Nephron (organoid): ENCODE results near the gene KIAA1217.
A peak's percentile ranks its signal among the peaks of the same experiment; 100 is the strongest.
"Not testable (repeated sequence)": the region's sequence is repeated elsewhere in the genome, so short reads cannot be mapped to it uniquely, and the experiment has no call there.

ENCODE experiments used
- H3K27ac Mint-ChIP-seq, 3 experiments: 2 replicates each; pipeline ENCODE4 v1.8.0; 2020; ENCODE audit warnings: mixed read lengths in 3 of 3, mild to moderate bottlenecking in 2 of 3, moderate library complexity in 1 of 3
- H3K27me3 Mint-ChIP-seq: 2 replicates; pipeline ENCODE4 v1.8.0; 2021; ENCODE audit warnings: low read depth, mild to moderate bottlenecking, moderate library complexity, mixed read lengths
- H3K36me3 Mint-ChIP-seq: 2 replicates; pipeline ENCODE4 v1.8.0; 2020; ENCODE audit warnings: low read depth, mixed read lengths
- H3K4me1 Mint-ChIP-seq: 2 replicates; pipeline ENCODE4 v1.8.0; 2020; ENCODE audit warnings: mixed read lengths
- H3K4me3 Mint-ChIP-seq, 3 experiments: 2 replicates each; pipeline ENCODE4 v1.8.0; 2020; ENCODE audit warnings: mild to moderate bottlenecking in 3 of 3, mixed read lengths in 3 of 3, moderate library complexity in 2 of 3
- H3K9me3 Mint-ChIP-seq: 2 replicates; pipeline ENCODE4 v1.8.0; 2020; ENCODE audit warnings: mixed read lengths
- TF ChIP-seq, protein P1 (sequence below), 3 experiments: fragments of 200-600 bp; sonication (generic); IDR thresholded peaks; one replicate each; pipeline ENCODE4 v1.5.0; 2021; ENCODE audit warnings: antibody characterized with exemption in 3 of 3; ENCODE audit not compliant: unreplicated experiment in 3 of 3

KIAA1217 gene

GRCh38 chr10:24440817-24441797 is 232.2 kb downstream of the KIAA1217 start:
- Mint-ChIP-seq H3K9me3 (no peaks in the 10 kb centered on the region), H3K4me1 (peaks cover 19% of the 10 kb centered on the region), H3K27ac (peak overlapping the region; percentile 22 to 41 (median 28)), H3K4me3 (no peak overlapping the region), H3K27me3 (no peaks in the 10 kb centered on the region), H3K36me3 (peaks cover 67% of the 10 kb centered on the region)
- TF ChIP-seq, protein P1, sequence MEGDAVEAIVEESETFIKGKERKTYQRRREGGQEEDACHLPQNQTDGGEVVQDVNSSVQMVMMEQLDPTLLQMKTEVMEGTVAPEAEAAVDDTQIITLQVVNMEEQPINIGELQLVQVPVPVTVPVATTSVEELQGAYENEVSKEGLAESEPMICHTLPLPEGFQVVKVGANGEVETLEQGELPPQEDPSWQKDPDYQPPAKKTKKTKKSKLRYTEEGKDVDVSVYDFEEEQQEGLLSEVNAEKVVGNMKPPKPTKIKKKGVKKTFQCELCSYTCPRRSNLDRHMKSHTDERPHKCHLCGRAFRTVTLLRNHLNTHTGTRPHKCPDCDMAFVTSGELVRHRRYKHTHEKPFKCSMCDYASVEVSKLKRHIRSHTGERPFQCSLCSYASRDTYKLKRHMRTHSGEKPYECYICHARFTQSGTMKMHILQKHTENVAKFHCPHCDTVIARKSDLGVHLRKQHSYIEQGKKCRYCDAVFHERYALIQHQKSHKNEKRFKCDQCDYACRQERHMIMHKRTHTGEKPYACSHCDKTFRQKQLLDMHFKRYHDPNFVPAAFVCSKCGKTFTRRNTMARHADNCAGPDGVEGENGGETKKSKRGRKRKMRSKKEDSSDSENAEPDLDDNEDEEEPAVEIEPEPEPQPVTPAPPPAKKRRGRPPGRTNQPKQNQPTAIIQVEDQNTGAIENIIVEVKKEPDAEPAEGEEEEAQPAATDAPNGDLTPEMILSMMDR (IDR thresholded peaks at IDR 0.05; ENCODE audit: unreplicated experiment in 3 of 3), result no peak

- H3K4me3 Mint-ChIP-seq, result no peak overlapping the region
- peaks cover 71% of the 10 kb centered on the region for H3K36me3 Mint-ChIP-seq
- peaks cover 19% of the 10 kb centered on the region for H3K4me1 Mint-ChIP-seq
- H3K27ac Mint-ChIP-seq, result peak overlapping the region in 2 of 3 experiments; percentile 10 to 18
- H3K9me3 Mint-ChIP-seq, result no peaks in the 10 kb centered on the region
- TF ChIP-seq, protein P1 (IDR thresholded peaks at IDR 0.05; ENCODE audit: unreplicated experiment in 3 of 3), result no peak
- H3K27me3 Mint-ChIP-seq, result no peaks in the 10 kb centered on the region
Measured at GRCh38 chr10:24442234-24442633, 233.3 kb downstream of the KIAA1217 start.

DNA sequence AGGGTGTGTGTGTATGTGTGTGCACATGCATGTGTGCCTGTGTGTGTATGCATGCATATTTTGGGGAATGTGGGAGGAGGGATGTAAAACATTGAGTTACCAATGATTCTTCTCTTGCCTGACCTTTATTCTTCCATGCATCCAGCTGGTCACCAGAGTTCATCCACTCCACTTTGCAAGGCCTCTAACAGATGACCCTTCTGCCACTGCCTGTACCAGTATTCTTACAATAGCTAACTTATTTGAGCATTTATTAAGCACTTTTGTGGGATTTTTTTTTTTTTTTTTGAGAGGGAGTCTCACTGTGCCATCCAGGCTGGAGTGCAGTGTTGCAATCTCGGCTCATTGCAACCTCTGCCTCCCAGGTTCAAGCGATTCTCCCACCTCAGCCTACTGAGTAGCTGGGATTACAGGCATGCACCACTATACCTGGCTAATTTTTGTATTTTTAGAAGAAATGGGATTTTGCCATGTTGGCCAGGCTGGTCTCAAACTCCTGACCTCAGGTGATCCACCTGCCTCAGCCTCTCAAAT is 233.8 kb downstream of the KIAA1217 start:
- H3K4me1 Mint-ChIP-seq, result peaks cover 19% of the 10 kb centered on the region
- H3K36me3 Mint-ChIP-seq, result peaks cover 72% of the 10 kb centered on the region
- peak overlapping the region in 1 of 3 experiments; percentile 18 for H3K27ac Mint-ChIP-seq

GRCh38 chr10:24444337-24444736 is 235.4 kb downstream of the KIAA1217 start:
- H3K4me3 Mint-ChIP-seq, result no peak overlapping the region
- TF ChIP-seq, protein P1 (IDR thresholded peaks at IDR 0.05; ENCODE audit: unreplicated experiment in 3 of 3), result no peak
- no peak overlapping the region for H3K27ac Mint-ChIP-seq
- no peaks in the 10 kb centered on the region for H3K9me3 Mint-ChIP-seq
- H3K4me1 Mint-ChIP-seq, result peaks cover 18% of the 10 kb centered on the region
- H3K27me3 Mint-ChIP-seq, result no peaks in the 10 kb centered on the region
- H3K36me3 Mint-ChIP-seq, result peaks cover 59% of the 10 kb centered on the region

More for the DNA sequence above, 233.8 kb downstream of the KIAA1217 start:
- H3K4me3 Mint-ChIP-seq, H3K9me3 Mint-ChIP-seq, H3K27me3 Mint-ChIP-seq: not testable (repeated sequence)

- H3K27ac Mint-ChIP-seq, H3K9me3 Mint-ChIP-seq, H3K4me3 Mint-ChIP-seq, H3K27me3 Mint-ChIP-seq: not testable (repeated sequence)
- Mint-ChIP-seq H3K36me3 (peaks cover 44% of the 10 kb centered on the region), H3K4me1 (peaks cover 23% of the 10 kb centered on the region)
Measured at GRCh38 chr10:24445958-24446357, 237.0 kb downstream of the KIAA1217 start.

GRCh38 chr10:24446739-24447138 is 237.8 kb downstream of the KIAA1217 start:
- H3K27me3 Mint-ChIP-seq, result no peaks in the 10 kb centered on the region
- no peak overlapping the region for H3K4me3 Mint-ChIP-seq
- TF ChIP-seq, protein P1 (IDR thresholded peaks at IDR 0.05; ENCODE audit: unreplicated experiment in 3 of 3), result no peak
- H3K27ac Mint-ChIP-seq, result no peak overlapping the region
- no peaks in the 10 kb centered on the region for H3K9me3 Mint-ChIP-seq
- H3K4me1 Mint-ChIP-seq, result peaks cover 31% of the 10 kb centered on the region
- peaks cover 43% of the 10 kb centered on the region for H3K36me3 Mint-ChIP-seq
